AG10803 (cell line): ENCODE measurements around the gene CD1D.

Experiments
- DNase-seq: peaks from one replicate; pipeline ENCODE4 v3.0.0; 2010; ENCODE audit warnings: low read depth
- H3K4me3 ChIP-seq: 2 replicates; pipeline ENCODE4 v1.5.1; 2011; ENCODE audit warnings: mild to moderate bottlenecking, low read length, control low read depth
- TF ChIP-seq, protein P1 (sequence below): conservative IDR thresholded peaks from 2 replicates; pipeline ENCODE4 v1.5.1; 2011; ENCODE audit warnings: mild to moderate bottlenecking, low read length, control low read depth, inconsistent platforms

The CD1D gene

DNA sequence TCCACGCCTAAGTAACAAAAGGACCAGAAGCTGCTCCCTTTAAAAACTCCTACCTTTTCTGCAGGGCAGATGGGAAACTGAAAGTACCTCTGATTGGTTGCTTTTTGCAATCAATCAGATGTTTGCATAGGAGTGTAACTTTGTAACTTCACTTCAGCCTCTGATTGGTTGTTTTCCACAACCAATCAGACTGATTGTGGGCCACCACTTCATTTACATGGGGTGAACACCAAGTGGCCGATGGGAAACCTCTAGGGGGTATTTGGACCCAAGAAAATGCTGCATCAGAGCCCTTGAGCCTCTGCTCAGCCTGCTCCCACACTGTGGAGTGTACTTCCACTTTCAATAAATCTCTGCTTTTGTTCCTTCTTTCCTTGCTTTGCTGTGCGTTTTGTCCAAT lies 32.8 kb upstream of the CD1D start:
- no peak overlapping the region for H3K4me3 ChIP-seq
- no peak for DNase-seq
- TF ChIP-seq, protein P1, sequence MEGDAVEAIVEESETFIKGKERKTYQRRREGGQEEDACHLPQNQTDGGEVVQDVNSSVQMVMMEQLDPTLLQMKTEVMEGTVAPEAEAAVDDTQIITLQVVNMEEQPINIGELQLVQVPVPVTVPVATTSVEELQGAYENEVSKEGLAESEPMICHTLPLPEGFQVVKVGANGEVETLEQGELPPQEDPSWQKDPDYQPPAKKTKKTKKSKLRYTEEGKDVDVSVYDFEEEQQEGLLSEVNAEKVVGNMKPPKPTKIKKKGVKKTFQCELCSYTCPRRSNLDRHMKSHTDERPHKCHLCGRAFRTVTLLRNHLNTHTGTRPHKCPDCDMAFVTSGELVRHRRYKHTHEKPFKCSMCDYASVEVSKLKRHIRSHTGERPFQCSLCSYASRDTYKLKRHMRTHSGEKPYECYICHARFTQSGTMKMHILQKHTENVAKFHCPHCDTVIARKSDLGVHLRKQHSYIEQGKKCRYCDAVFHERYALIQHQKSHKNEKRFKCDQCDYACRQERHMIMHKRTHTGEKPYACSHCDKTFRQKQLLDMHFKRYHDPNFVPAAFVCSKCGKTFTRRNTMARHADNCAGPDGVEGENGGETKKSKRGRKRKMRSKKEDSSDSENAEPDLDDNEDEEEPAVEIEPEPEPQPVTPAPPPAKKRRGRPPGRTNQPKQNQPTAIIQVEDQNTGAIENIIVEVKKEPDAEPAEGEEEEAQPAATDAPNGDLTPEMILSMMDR, result no peak

DNA sequence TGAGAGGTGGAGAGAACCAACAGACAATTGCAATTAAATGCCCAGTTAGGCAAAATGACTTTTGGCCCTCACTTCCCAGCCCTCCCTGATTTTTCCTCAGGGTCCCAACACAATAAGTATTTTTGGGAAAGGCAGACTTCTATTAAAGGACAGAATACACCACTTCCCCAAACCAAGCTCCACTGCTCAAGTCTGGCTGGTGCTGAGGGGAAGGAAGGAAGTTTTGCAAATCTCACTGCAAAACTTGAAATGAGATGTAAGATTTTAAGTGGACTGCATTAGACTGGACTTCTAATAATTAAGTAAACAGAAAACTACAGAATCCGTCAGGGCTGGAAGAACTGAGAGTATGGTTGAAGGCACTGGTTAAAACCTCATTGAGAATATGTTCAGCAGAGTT lies 32.2 kb upstream of the CD1D start:
- no peak overlapping the region for H3K4me3 ChIP-seq
- DNase-seq, result no peak
- TF ChIP-seq, protein P1, result no peak

DNA sequence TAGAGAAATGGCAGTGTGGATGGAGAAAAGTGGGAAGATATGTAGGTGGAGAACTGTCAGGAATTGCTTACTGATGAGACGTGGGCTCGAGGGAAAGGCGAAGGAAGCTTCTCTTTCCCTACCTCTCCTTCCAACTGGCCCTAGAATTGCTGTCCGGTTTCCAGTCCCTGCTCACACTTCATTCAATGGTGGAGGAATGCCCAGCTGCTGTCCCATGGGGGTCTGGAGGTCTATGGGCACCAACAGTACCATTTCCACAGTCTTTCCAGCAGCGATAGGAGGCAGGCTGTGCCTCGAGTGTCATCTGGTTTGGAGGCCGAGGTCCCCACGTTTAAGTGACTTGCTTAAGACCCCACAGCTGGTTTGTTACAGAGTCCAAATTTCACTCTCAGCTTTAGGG lies 31.5 kb upstream of the CD1D start:
- TF ChIP-seq, protein P1, result no peak
- H3K4me3 ChIP-seq, result peak overlapping the region; percentile 56
- no peak for DNase-seq

DNA sequence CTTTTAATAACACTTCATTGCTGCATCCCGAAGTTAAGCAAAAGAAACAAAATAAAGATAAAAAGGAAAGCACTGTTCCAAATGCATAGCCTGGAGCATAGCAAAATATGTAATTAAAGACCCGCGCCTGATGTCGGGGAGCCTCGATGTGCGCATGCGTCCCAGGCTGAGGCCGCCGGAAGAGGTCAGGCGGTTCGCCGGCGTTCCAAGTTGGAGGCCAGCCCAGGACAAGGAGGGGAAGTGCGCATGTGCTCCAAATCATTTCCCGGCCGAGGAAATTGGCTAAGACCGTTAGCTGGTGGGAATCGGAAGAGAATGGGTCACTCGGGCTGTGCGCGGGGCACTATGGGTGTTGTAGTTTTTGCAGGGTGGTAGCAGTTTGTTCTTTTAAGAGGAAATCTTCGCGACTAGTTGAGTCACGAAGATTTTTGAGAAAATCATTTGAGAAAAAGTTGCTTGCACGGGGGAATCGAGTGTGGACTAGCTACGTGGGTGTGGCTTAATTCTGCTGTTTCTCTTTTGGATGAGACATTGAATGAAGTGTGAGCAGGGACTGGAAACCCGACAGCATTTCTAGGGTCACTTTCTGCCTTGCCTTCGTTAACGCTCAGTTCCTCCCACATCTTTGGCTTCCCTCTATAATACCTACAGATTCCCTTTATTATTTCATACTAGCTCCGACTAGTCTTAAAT lies 31.0 kb upstream of the CD1D start:
- TF ChIP-seq, protein P1, result no peak
- peak; percentile 94 for DNase-seq
- H3K4me3 ChIP-seq, result peak overlapping the region; percentile 56

DNA sequence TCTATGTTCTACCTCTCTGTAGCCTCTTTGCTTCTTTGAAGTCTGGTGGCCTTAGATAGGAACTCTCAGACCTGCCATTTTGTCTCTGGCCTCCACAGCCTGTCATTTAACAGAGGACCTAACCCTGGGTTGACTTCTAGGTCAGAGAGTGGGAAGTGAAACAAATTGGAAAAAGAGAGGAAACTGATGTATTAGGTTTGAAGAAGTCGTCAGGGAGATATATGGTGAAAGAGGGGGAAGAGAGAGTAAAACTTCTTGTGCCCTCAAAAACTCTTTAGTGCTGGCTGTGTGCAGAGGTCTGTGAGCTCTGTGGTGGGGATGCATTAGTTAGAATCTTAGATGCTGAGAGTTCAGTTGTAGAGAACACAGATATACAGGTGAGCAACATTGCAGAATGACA lies 30.2 kb upstream of the CD1D start:
- TF ChIP-seq, protein P1, result no peak
- H3K4me3 ChIP-seq, result no peak overlapping the region
- no peak for DNase-seq

DNA sequence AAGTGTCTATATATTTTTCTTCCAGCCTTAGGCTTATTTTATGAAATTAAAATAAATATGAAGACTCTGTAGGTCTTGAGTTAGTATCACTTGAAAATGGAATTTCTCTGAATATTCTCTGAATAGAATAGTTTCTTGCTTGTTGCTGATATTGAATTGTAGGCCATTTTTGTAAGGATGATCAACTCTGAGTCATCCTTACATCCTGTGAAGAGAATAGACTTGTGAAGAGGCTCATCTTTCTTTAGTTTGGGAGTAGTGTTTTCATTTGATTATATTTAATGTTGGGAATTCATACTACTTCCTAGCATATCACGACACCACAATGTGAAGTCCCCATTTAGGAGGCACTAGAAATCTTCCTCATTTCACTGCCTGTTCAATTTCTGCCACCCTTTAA lies 27.5 kb upstream of the CD1D start:
- H3K4me3 ChIP-seq, result no peak overlapping the region
- TF ChIP-seq, protein P1, result no peak
- no peak for DNase-seq

DNA sequence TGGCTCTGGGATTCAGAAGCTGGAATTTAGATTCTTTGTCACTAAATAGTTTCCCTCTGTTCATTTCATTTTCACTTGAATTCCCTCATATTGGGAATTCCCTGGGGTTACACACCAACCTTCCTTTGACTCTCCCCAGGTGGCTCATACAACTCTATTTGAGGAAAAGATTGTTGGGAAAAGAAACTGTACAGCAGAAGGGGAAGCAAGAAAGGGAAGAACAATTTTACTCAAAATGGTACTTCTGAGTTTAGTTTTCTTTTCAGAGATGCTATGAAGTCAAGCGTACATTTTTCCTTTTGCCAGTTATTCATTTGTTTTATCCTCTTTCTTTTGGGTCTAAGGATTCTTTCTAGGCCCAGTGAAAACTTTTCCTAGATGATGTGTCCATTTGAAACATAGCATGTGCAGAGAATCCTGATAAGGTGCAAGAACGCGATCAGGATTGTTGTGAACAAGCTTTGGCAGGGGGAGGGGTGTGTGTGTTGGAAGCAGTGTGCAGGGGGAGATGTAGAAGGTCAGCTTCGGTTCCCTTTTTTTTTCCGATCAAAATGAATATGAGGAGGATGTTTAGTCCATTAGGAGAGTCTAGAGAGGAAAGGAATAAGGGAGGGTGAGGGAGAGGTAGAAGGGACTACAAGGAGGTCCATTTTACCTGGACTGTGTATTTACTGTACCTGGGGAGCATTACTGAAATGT lies 26.8 kb upstream of the CD1D start:
- no peak overlapping the region for H3K4me3 ChIP-seq
- TF ChIP-seq, protein P1, result no peak
- no peak for DNase-seq
